ENCODE data around the gene DCXR. TPM values are rescaled to one million over a fixed set of nuclear protein-coding genes. Genes with fewer than 3 reads are reported as not detected.
"Not testable (repeated sequence)": the region's sequence is repeated elsewhere in the genome, so short reads cannot be mapped to it uniquely, and the experiment has no call there.

The DCXR gene
- total RNA-seq, 1 experiment from 2014 or later = 135 TPM

- H3K79me2 ChIP-seq (ENCODE audit: low read length) = no peaks in the 10 kb centered on the region
- H2AFZ ChIP-seq (ENCODE audit: low read length) = no peak overlapping the region
- no TSS peak for BruUV-seq (replicated peaks)
- no peak for DNase-seq
- no peaks in the 10 kb centered on the region for H3K9me2 ChIP-seq (replicated peaks; ENCODE audit: low read length)
- POLR2A ChIA-PET (ENCODE audit: unreplicated experiment) = interaction anchor here (0.5 kb wide), 1 partner anchor 70 kb away, joined by 12 read pairs; no protein-coding TSS in a partner anchor
- H3K4me1 ChIP-seq (ENCODE audit: insufficient read depth, low read length) = peaks cover 4% of the 10 kb centered on the region
- no peaks in the 10 kb centered on the region for H3K9me3 ChIP-seq (ENCODE audit: low read length)
- H3K9ac ChIP-seq (ENCODE audit: low read length) = no peak overlapping the region
- H4K20me1 ChIP-seq (ENCODE audit: low read length) = no peaks in the 10 kb centered on the region
- H3F3A ChIP-seq (ENCODE audit: low read length, unreplicated experiment) = no peaks in the 10 kb centered on the region
- H3K36me3 ChIP-seq (ENCODE audit: low read depth, low read length) = no peaks in the 10 kb centered on the region; the same call in 1 of the 2 replicates
- intact Hi-C loops (cut with micrococcal nuclease) = no loop called here
- H3K27ac ChIP-seq (ENCODE audit: low read length) = no peak overlapping the region
- no peak overlapping the region for H3K4me3 ChIP-seq (ENCODE audit: low read length)
- CTCF ChIA-PET = no interaction called here
- H3K4me2 ChIP-seq (ENCODE audit: low read length) = no peak overlapping the region
- TF ChIP-seq CTCF (conservative IDR thresholded peaks at IDR 0.05; ENCODE audit: low read depth, low read length) = no peak
- no peak for TF ChIP-seq EZH2phosphoT487 (IDR thresholded peaks at IDR 0.05; ENCODE audit: borderline replicate concordance, low read length)
- TF ChIP-seq EZH2 (IDR thresholded peaks at IDR 0.05; ENCODE audit: low read length, unreplicated experiment) = no peak
- ATAC-seq = no peak
- H3K27me3 ChIP-seq (ENCODE audit: low read length) = no peaks in the 10 kb centered on the region
These were observed 5.2 kb upstream of the DCXR start for GRCh38 chr17:82042649-82043048.

GRCh38 chr17:82041144-82041814, 3.8 kb upstream of the DCXR start:
- H3F3A ChIP-seq (ENCODE audit: low read length, unreplicated experiment) = no peaks in the 10 kb centered on the region
- no peaks in the 10 kb centered on the region for H3K9me3 ChIP-seq (ENCODE audit: low read length)
- no peak overlapping the region for H3K4me3 ChIP-seq (ENCODE audit: low read length)
- no peak overlapping the region for H2AFZ ChIP-seq (ENCODE audit: low read length)
- TF ChIP-seq EZH2phosphoT487 (IDR thresholded peaks at IDR 0.05; ENCODE audit: borderline replicate concordance, low read length) = no peak
- TF ChIP-seq CTCF (conservative IDR thresholded peaks at IDR 0.05; ENCODE audit: low read depth, low read length) = no peak
- no peak for TF ChIP-seq EZH2 (IDR thresholded peaks at IDR 0.05; ENCODE audit: low read length, unreplicated experiment)
- H3K4me2 ChIP-seq (ENCODE audit: low read length) = peak overlapping the region; percentile 26; the same call in 1 of the 2 replicates
- no peak overlapping the region for H3K9ac ChIP-seq (ENCODE audit: low read length)
- ATAC-seq (no peak), DNase-seq (peak; percentile 66)
- ChIA-PET CTCF (no interaction called here), POLR2A (ENCODE audit: unreplicated experiment) (no interaction called here)
- no peaks in the 10 kb centered on the region for H3K9me2 ChIP-seq (replicated peaks; ENCODE audit: low read length)
- H3K27me3 ChIP-seq (ENCODE audit: low read length) = no peaks in the 10 kb centered on the region
- intact Hi-C loops (cut with micrococcal nuclease) = no loop called here
- no peak overlapping the region for H3K27ac ChIP-seq (ENCODE audit: low read length)
- no peaks in the 10 kb centered on the region for H3K36me3 ChIP-seq (ENCODE audit: low read depth, low read length)
- no TSS peak for BruUV-seq (replicated peaks)
- H3K4me1 ChIP-seq (ENCODE audit: insufficient read depth, low read length) = peaks cover 9% of the 10 kb centered on the region
- H3K79me2 ChIP-seq (ENCODE audit: low read length) = peaks cover 8% of the 10 kb centered on the region
- H4K20me1 ChIP-seq (ENCODE audit: low read length) = peaks cover 6% of the 10 kb centered on the region; the same call in 1 of the 2 replicates

GRCh38 chr17:82039695-82040299, 2.3 kb upstream of the DCXR start:
- no peak overlapping the region for H2AFZ ChIP-seq (ENCODE audit: low read length)
- H3F3A ChIP-seq (ENCODE audit: low read length, unreplicated experiment) = no peaks in the 10 kb centered on the region
- TF ChIP-seq EZH2phosphoT487 (IDR thresholded peaks at IDR 0.05; ENCODE audit: borderline replicate concordance, low read length) (no peak), EZH2 (IDR thresholded peaks at IDR 0.05; ENCODE audit: low read length, unreplicated experiment) (no peak), CTCF (conservative IDR thresholded peaks at IDR 0.05; ENCODE audit: low read depth, low read length) (no peak)
- no peaks in the 10 kb centered on the region for H3K36me3 ChIP-seq (ENCODE audit: low read depth, low read length)
- H3K27me3 ChIP-seq (ENCODE audit: low read length) = no peaks in the 10 kb centered on the region
- no peak for DNase-seq
- H3K9me2 ChIP-seq (replicated peaks; ENCODE audit: low read length) = no peaks in the 10 kb centered on the region
- H3K4me1 ChIP-seq (ENCODE audit: insufficient read depth, low read length) = peaks cover 21% of the 10 kb centered on the region
- no peak for ATAC-seq
- ChIA-PET POLR2A (ENCODE audit: unreplicated experiment) (no interaction called here), CTCF (no interaction called here)
- BruUV-seq (replicated peaks) = no TSS peak
- H3K9ac ChIP-seq (ENCODE audit: low read length) = no peak overlapping the region
- intact Hi-C loops (cut with micrococcal nuclease) = loop anchor here (5.0 kb wide), 1 partner anchor 58 kb away; the partner anchor contains the start of gene FASN
- H3K27ac ChIP-seq (ENCODE audit: low read length) = no peak overlapping the region
- H3K4me2 ChIP-seq (ENCODE audit: low read length) = no peak overlapping the region
- H3K4me3 ChIP-seq (ENCODE audit: low read length) = no peak overlapping the region
- H3K9me3 ChIP-seq (ENCODE audit: low read length) = no peaks in the 10 kb centered on the region
- H4K20me1 ChIP-seq (ENCODE audit: low read length) = peaks cover 8% of the 10 kb centered on the region; the same call in 1 of the 2 replicates
- peaks cover 17% of the 10 kb centered on the region for H3K79me2 ChIP-seq (ENCODE audit: low read length)

GRCh38 chr17:82038796-82039409, 1.4 kb upstream of the DCXR start:
- ATAC-seq; H3K9me2 ChIP-seq (replicated peaks; ENCODE audit: low read length); H3F3A ChIP-seq (ENCODE audit: low read length, unreplicated experiment); H3K27me3 ChIP-seq (ENCODE audit: low read length); H3K4me3 ChIP-seq (ENCODE audit: low read length); H2AFZ ChIP-seq (ENCODE audit: low read length); BruUV-seq (replicated peaks); H3K4me2 ChIP-seq (ENCODE audit: low read length); DNase-seq; H3K36me3 ChIP-seq (ENCODE audit: low read depth, low read length); H4K20me1 ChIP-seq (ENCODE audit: low read length); H3K9ac ChIP-seq (ENCODE audit: low read length); CTCF ChIA-PET; H3K27ac ChIP-seq (ENCODE audit: low read length); H3K9me3 ChIP-seq (ENCODE audit: low read length); POLR2A ChIA-PET (ENCODE audit: unreplicated experiment): not testable (repeated sequence)
- H3K79me2 ChIP-seq (ENCODE audit: low read length) = peaks cover 17% of the 10 kb centered on the region
- intact Hi-C loops (cut with micrococcal nuclease) = loop anchor here (5.0 kb wide), 1 partner anchor 58 kb away; the partner anchor contains the start of gene FASN
- peaks cover 21% of the 10 kb centered on the region for H3K4me1 ChIP-seq (ENCODE audit: insufficient read depth, low read length)

All from PC-3 (cell line).